Measurements from ENCODE around the gene ANKRD55.

DNA sequence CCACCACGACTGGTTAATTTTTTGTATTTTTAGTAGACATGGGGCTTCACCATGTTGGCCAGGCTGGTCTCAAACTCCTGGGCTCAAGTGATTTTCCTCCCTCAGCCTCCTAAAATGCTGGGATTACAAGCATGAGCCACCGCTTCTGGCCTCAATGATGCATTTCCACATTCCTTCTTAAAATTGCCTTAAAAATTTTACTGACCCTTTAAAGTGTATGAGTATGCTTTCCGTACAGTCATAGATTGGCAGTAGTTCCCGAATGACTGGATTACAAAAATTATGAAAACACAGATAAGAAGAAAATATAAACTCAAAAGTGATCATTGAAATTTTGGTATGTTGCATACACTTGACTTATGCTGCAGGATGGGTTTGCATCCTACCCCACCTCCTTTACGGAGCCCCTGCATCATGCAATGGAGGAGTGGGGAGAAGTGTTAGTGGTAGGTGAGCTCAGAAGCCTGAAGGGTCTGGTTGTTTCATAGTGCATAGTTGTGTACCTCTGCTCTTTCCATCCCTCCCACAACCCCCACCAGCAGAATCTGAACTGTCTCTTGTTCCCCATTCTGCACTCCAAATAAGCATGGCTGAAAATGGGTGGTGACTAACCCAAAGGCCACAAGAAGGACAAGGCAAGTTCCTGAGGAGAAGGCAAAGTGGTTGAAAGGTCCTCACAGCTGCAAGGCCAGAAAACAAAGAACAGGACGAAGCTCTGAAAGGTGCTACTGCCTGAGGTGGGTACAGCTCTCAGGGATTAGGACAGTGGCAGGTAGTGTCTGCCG is 26.8 kb downstream of the ANKRD55 start:
- TF ChIP-seq, protein P1, sequence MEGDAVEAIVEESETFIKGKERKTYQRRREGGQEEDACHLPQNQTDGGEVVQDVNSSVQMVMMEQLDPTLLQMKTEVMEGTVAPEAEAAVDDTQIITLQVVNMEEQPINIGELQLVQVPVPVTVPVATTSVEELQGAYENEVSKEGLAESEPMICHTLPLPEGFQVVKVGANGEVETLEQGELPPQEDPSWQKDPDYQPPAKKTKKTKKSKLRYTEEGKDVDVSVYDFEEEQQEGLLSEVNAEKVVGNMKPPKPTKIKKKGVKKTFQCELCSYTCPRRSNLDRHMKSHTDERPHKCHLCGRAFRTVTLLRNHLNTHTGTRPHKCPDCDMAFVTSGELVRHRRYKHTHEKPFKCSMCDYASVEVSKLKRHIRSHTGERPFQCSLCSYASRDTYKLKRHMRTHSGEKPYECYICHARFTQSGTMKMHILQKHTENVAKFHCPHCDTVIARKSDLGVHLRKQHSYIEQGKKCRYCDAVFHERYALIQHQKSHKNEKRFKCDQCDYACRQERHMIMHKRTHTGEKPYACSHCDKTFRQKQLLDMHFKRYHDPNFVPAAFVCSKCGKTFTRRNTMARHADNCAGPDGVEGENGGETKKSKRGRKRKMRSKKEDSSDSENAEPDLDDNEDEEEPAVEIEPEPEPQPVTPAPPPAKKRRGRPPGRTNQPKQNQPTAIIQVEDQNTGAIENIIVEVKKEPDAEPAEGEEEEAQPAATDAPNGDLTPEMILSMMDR (IDR thresholded peaks at IDR 0.05): no peak
- TF ChIP-seq POLR2AphosphoS5 (IDR thresholded peaks at IDR 0.05): no peak
- no peak for TF ChIP-seq EP300 (IDR thresholded peaks at IDR 0.05)
- TF ChIP-seq POLR2A (IDR thresholded peaks at IDR 0.05): no peak

Measured in suprapubic skin (tissue), 4 donors.